HG02588 (cell line): ENCODE measurements around the gene PLTP.
"Not testable (repeated sequence)": the region's sequence is repeated elsewhere in the genome, so short reads cannot be mapped to it uniquely, and the experiment has no call there.

ENCODE experiments used
- ATAC-seq: cut with Tn5 transposase; IDR thresholded peaks from one replicate; pipeline ENCODE4 v1.9.1; 2021; ENCODE audit warnings: mild to moderate bottlenecking, moderate library complexity; ENCODE audit not compliant: unreplicated experiment

Gene PLTP

DNA sequence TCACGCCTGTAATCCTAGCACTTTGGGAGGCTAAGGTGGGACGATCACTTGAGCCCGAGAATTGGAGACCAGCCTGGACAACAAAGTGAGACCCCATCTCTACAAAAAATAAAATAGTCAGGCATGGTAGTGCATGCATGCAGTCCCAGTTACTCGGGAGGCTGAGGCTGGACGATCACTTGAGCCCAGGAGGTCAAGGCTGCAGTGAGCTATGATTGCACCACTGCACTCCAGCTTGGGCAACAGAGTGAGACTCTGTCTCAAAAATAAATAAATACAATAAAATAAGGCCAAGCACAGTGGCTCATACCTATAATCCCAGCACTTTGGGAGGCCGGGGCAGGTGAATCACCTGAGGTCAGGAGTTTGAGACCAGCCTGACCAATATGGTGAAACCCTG, 10.6 kb downstream of the PLTP start:
- not testable (repeated sequence) for ATAC-seq

DNA sequence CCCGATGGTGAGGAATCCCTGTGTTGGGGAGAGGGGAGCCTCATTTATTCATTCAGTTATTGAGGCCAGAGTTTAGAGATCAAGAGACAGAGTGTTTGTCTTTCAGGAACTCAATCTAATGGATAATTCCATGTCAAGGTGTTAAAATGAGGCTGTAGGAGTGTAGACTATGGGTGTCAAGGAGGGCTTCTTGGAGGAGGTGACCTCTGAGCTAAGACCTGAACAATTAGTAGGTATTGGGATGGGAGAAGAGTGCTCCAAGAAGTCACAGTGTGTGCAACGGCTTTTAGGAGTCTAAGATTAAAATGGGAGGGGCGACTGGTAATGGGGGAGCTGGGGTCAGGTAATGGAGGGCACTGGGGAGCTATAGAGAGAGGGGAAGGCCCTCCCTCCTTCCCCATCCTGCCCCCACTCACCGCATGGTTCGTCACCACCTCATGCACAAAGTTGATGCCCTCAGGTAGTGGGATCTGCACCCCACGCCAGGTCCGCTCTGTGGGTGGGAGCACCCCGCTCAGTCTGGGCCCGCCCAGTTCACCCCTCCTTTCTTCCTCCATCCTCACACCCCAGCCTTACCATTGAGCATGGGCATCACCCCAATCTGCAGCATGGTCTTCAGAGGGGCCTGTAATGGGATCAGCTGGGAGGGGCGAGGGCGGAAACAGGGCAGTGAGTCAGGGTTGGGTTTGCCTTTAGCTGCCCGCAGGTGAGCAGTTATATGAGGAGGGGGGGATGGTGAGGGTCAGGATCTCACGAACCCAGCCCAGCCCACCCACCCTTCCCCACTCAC, 12.7 kb downstream of the PLTP start:
- no peak for ATAC-seq

DNA sequence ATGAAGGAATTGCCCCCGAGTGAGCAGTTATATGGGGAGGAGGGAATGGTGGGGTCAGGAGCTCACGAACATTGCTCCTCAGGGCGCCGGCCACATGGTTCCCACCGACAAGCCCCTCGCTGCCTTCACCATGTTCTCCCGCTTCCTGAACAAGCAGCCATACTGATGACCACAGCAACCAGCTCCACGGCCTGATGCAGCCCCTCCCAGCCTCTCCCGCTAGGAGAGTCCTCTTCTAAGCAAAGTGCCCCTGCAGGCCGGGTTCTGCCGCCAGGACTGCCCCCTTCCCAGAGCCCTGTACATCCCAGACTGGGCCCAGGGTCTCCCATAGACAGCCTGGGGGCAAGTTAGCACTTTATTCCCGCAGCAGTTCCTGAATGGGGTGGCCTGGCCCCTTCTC, 13.7 kb downstream of the PLTP start:
- ATAC-seq, result no peak

DNA sequence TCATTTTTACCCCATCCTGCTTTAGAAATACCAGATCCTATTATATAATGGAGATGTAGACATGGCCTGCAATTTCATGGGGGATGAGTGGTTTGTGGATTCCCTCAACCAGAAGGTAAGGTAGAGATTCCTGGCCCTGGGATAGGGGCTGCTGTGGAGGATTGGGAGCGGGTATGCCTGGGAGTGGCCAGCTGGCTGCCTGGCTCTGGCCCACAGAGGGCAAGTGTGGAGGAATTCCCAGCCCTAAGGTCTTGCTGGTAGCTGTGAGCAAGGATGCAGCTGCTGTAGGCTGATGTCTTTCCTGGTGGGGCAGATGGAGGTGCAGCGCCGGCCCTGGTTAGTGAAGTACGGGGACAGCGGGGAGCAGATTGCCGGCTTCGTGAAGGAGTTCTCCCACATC, 14.3 kb downstream of the PLTP start:
- ATAC-seq, result no peak

DNA sequence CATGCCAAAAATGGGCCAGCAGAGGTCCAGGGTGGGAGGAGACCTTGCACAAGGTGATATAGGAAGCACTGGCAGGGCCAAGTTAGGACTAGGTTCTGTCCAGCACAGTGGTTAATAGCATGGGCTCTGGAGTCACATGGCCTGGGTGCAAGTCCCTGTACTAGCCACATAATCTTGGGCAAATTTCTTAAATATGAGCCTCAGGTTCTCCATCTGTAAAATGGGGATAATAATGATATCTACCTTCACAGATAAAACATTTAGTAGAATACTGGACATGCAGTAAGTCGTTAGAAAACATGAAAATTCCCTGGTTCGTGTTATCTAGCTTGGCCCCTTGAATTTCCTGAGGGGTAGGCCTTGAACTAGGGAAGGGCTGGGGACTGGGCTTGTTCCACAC, 14.7 kb downstream of the PLTP start:
- no peak for ATAC-seq

DNA sequence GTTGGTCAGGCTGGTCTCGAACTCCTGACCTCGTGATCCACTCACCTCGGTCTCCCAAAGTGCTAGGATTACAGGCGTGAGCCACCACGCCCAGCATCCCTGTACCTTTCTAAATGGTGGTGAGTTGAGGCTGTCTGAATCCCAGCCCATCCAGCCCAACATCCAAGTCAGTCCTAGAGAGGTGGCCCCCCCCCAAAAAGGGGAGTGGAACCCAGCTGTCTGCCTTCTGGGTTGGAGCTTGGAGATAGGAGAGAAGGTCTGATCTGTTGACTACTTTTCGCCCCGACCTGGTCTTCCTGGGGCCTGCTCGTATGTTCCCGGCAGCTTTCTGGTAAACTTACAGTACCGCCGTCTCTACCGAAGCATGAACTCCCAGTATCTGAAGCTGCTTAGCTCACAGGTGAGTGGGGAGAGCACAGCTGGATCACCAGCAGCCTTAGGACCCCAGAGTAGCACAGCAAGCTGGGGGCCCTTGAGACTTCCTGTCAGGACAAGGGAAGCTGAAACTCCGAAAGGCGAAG, 15.3 kb downstream of the PLTP start:
- no peak for ATAC-seq

GRCh38 chr20:45894797-45895196, 17.2 kb downstream of the PLTP start:
- no peak for ATAC-seq

GRCh38 chr20:45893831-45894230, 18.1 kb downstream of the PLTP start:
- ATAC-seq, result no peak

GRCh38 chr20:45892828-45893500, 19.0 kb downstream of the PLTP start:
- no peak for ATAC-seq

DNA sequence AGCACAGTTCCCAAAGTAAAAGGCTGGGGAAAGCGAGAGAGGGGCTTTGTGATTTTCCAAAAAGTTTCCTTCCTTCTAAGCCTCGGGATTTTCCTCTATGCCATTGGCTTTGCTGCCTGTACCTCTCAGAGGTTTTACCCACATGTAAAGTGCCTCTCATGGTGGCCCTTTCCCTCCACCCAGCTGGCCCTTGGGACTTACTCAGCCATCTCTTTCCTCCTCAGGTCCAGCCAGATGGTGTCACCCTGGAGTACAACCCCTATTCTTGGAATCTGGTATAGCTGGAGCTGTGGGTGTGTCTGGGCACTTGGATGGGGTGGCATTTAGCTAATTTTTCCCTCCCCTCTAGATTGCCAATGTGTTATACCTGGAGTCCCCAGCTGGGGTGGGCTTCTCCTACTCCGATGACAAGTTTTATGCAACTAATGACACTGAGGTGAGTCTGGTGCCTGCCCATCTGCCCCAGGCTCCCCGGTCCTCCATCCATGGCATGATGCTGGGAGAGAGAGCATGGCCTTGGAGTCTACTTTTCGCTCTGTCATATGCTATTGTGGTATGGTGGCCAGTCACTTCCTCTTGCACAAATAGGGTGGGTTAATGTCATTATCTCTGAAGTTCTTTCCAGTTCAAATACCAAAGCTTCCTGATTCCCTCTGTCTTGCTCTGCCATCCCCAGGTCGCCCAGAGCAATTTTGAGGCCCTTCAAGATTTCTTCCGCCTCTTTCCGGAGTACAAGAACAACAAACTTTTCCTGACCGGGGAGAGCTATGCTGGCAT, 19.7 kb downstream of the PLTP start:
- no peak for ATAC-seq

- ATAC-seq, result peak; percentile 70
These were observed 20.7 kb downstream of the PLTP start, which contains the start of the genes CTSA and NEURL2 for GRCh38 chr20:45890985-45891983. Gene CTSA, plus strand, starts transcription at chr20:45891335. Its CDS starts 234 bp downstream, at chr20:45891569. Gene NEURL2, minus strand, starts transcription at chr20:45891208. Its CDS starts 217 bp downstream, at chr20:45890991.

DNA sequence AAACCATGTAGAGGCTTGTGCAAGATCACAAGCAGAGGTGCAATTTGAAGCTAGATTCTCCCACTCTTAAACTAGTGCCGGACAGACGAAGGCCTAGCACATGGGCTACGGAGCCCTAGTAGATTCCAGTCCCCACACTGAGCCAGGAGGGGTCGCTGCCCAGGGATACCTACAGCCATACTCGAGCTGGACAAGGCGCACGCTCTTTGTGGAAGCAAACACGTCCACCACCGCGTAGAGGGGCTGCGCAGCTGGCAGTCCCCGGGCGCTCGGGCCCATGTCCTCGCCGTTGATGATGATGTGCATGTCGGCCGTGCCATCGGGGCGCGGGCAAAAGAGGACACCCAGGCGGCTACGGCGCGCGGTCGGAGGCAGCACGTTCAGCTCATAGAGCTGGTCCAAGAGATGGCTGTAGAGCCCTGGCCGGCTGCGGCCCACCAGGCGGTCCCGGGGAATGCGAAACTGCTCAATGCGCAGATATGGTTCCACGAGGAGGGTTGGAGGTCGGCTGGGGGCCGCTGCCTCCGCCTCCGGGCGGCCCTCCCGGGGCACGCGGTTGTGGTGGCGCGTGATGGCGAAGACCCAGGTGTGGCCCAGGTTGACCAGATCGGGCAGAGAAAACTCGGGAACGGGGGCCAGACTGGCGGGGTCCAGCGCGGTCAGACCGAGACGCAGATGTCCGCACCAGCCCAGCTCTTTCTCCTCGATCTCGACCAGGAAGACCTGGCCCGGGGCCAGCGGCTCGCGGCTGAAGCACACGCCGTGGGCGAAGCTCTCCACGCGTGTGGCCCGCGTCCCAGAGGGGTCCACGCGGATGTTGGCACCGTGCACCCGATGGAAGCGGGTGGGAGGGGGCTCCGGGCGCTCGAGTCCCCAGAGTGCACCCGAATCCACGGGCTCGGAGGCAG, 21.6 kb downstream of the PLTP start:
- ATAC-seq, result peak; percentile 29

GRCh38 chr20:45888681-45889080, 23.3 kb downstream of the PLTP start:
- ATAC-seq, result no peak

DNA sequence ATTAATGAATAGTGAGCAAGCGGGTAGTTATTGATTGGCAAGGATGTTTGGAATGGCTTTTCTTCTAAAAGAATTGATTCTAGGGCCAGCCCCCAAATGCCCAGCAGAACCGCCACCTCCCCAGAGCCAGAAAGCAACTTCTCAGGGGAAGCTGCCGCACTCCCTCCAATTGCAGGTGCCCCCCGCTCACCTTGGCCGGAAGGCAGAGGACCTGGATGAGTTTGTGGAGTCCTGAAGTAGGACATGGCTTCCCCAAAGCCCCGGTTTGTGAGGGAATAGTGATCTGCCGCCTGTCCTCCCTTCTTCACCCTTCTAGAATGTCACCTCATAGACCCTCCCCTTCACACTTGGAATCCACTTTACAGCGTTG, 24.6 kb downstream of the PLTP start, which contains the start of gene SPATA25:
SPATA25 (minus strand) TSS at position 277 of the 370 bp plus-strand sequence; CDS start at position 245, 32 bp downstream.
- no peak for ATAC-seq

GRCh38 chr20:45886590-45887345, 25.2 kb downstream of the PLTP start:
- ATAC-seq, result no peak

DNA sequence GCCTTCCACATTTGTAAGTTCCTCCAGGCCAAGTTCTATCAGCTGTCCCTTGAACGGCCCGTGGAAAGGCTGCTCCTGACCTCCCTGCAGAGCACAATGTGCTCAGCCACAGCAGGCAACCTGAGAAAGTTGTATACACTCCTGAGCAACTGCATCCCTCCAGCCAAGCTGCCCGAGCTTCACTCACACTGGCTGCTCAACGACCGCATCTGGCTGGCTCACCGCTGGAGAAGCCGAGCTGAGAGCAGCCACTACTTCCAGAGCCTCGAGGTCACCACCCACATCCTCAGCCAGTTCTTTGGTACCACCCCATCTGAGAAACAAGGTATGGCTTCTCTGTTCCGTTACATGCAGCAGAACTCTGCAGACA, 28.9 kb downstream of the PLTP start:
- no peak for ATAC-seq

DNA sequence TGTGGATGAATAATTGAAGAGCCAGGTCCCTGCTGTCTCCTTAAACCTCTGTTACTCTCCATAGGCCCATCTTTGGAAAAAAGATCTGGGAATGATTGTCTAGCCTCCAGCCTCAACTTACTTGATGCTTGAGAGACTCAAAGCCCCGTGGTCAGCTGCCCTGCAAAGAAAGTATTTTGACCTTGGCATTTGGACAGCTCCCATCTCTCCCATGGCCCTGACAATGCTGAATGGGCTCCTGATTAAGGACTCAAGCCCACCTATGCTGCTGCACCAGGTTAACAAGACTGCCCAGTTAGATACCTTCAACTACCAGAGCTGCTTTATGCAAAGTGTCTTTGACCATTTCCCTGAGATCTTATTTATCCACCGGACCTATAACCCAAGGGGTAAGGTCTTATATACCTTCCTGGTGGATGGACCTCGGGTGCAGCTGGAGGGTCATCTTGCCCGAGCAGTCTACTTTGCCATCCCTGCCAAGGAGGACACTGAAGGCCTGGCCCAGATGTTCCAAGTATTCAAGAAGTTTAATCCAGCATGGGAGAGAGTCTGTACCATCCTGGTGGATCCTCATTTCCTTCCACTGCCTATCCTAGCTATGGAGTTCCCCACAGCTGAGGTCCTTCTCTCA, 29.4 kb downstream of the PLTP start:
- no peak for ATAC-seq
